ENCODE measurements around the gene GRB10.
"Not testable (repeated sequence)": the region's sequence is repeated elsewhere in the genome, so short reads cannot be mapped to it uniquely, and the experiment has no call there.

Gene GRB10

DNA sequence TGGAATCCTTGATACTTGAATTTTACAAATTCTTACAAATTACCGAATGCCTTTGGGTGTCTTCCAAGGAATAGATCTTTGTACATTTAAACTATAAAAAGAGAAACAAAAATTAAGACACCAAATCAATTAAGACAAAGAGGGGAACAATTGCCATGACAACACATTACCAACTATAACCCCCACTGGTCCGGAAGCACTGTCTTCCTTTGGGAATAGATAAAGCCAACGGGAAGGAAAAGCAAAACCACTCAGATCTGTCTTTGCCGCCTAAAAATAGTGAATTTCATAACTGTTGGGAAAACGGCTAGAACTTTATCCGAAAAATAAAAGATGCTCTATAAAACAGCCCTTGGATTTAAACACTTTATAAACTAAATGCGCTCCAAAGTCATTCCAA lies 37.4 kb downstream of the GRB10 start:
- no peak overlapping the region for H3K4me3 ChIP-seq (ENCODE audit: low read depth, low read length)

DNA sequence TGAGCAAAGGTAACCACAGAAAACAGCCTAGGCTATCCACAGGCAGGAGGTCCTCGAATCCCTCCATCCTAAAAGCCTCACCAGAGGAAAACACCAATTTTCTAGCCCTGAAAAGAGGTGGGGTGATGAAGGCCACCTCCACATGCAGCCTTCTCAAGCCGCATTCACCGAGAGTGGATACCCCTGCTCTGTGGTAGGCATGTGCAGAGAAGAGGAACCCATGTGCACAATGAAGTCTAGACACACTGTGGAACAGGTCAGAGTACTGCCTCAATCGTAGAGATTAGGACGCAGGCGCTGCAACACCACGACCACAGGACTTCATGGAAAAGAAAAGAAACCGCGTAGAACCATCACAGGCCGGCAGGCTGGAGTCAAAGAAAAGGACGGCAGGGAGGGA lies 38.8 kb downstream of the GRB10 start:
- H3K4me3 ChIP-seq (ENCODE audit: low read depth, low read length), result no peak overlapping the region

- no peak overlapping the region for H3K4me3 ChIP-seq (ENCODE audit: low read depth, low read length)
Measured at GRCh38 chr7:50743016-50743415, 39.7 kb downstream of the GRB10 start.

- no peak overlapping the region for H3K4me3 ChIP-seq (ENCODE audit: low read depth, low read length)
Measured at GRCh38 chr7:50742401-50742800, 40.3 kb downstream of the GRB10 start.

- no peak overlapping the region for H3K4me3 ChIP-seq (ENCODE audit: low read depth, low read length)
Measured at GRCh38 chr7:50739744-50740435, 42.8 kb downstream of the GRB10 start.

GRCh38 chr7:50738932-50739331 lies 43.8 kb downstream of the GRB10 start:
- no peak overlapping the region for H3K4me3 ChIP-seq (ENCODE audit: low read depth, low read length)

DNA sequence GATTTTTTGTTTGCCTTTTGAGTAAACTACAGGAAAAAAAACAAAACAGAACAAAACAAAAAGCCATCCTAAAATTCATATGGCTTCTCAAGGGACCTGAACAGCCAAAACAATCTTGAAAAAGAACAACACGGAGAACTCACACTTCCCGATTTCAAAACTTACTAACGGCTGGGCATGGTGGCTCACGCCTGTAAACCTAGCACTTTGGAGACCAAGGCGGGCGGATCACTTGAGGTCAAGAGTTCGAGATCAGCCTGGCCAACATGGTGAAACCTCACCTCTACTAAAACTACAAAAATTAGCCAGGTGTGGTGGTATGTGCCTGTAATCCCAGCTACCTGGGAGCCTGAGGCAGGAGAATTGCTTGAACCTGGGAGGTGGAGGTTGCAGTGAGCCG lies 46.9 kb downstream of the GRB10 start:
- H3K4me3 ChIP-seq (ENCODE audit: low read depth, low read length), result not testable (repeated sequence)

DNA sequence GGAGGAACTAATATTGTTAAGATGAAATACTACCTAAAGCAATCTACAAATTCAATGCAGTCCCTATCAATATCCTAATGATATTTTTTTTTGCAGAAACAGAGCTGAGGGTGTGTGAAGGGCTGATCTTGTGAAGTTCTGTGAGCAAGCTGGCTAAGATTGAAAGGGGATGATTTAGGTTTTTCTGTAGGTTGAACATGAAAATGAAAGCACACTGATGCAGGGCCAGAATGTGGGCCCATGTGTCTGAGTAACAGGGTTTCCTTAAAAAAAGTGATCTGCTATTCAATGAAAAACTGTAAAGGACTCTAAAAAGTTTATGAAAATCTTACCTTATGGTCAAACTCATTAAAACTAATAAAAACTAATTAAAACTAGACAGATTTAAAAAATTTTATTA lies 47.4 kb downstream of the GRB10 start:
- no peak overlapping the region for H3K4me3 ChIP-seq (ENCODE audit: low read depth, low read length)

GRCh38 chr7:50734246-50734645 lies 48.5 kb downstream of the GRB10 start:
- H3K4me3 ChIP-seq (ENCODE audit: low read depth, low read length), result no peak overlapping the region

DNA sequence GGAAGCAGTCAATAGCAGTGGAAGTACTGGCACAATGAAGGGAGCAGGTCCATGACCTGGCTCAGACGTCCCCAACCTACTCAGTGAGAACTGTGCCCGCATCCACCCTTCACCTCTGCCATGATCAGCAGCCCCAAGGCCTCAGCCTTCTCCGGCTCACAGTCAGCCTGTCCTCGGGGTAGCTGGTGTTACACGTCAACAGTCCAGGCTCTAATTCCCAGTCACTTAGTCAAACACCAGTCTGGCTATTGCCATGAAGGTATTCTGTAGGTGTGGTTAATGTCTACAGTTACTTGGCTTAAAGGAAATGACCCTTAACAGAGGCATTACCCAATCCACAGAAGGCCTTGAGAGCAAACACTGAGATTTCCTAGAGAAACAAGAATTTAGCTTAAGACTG lies 49.1 kb downstream of the GRB10 start:
- H3K4me3 ChIP-seq (ENCODE audit: low read depth, low read length), result no peak overlapping the region

- H3K4me3 ChIP-seq (ENCODE audit: low read depth, low read length), result no peak overlapping the region
Measured at GRCh38 chr7:50731703-50732582, 50.8 kb downstream of the GRB10 start.

- H3K4me3 ChIP-seq (ENCODE audit: low read depth, low read length), result no peak overlapping the region
Measured at GRCh38 chr7:50730446-50731400, 52.0 kb downstream of the GRB10 start.

DNA sequence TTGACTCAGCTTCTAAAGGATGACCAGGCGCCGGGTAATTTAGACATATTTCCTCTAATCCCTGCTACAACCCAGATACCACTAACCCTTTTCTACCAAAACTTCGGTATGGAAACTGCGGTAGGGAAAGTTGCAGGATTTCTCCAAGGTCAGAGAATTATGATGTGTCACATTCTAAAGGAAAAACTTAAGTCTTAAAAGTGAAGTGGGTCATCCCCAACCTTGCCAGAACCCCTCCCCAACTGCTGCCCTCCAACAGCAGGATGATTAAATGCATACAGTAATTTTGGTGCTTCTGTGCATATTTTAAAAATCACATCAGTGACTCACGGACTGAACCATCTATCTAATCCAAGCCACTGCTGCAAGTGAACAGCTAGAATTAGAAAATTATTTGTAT lies 52.7 kb downstream of the GRB10 start:
- H3K4me3 ChIP-seq (ENCODE audit: low read depth, low read length), result no peak overlapping the region

DNA sequence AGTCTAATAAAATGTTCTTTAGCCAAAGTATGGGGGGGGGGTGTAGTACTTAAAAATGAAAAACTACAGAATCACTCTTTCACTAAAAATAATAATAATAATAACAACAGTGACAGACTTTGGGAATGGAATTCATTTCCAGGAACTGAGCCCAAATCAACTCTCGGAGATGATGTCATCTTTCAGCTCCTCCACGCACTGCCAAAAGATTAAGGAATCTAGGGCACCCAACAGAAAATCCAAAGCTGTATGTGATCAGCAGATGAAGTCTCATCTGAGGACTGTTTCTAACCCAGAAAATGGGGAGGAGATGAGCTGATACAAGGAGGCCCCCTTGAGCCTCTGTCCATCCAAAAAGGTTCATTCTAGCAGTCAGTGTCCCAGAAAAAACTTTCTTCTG lies 54.5 kb downstream of the GRB10 start:
- H3K4me3 ChIP-seq (ENCODE audit: low read depth, low read length), result no peak overlapping the region

DNA sequence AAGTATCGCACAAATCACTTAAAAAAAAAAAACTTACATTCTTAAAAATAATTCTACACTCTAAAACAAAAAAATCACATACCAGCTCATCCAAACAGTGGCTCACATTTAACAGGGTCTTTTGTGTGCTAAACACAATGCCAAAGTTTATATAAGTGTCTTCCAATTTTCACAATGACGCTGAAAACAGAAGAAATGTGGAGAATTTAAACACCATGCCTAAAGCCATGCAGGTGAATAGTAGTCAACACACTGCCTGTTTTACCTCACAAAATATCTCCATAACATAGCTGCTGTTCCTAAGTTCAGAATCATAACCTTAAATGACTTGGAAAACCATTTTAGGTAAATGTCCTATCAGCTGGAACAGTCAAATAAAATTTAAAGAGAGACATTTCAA lies 55.0 kb downstream of the GRB10 start:
- no peak overlapping the region for H3K4me3 ChIP-seq (ENCODE audit: low read depth, low read length)

DNA sequence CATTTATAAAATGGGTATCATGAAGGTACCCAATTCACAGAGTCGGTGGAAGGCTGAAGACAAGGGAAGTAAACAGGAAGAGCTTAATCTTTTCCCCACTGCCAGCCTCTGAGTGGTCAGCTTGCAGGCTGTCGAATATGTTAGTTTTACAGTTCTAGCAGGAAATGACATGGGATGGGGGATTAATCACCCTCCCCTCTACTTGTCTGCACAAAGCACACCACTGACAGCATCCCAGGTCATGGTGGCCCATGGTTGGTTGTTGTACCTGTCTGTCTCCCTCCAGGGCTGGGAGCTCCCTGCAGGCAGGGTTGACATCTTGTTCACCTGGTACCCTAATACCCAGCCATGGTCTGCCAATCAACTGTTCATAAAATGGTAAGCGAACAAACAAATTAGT lies 55.6 kb downstream of the GRB10 start:
- no peak overlapping the region for H3K4me3 ChIP-seq (ENCODE audit: low read depth, low read length)

DNA sequence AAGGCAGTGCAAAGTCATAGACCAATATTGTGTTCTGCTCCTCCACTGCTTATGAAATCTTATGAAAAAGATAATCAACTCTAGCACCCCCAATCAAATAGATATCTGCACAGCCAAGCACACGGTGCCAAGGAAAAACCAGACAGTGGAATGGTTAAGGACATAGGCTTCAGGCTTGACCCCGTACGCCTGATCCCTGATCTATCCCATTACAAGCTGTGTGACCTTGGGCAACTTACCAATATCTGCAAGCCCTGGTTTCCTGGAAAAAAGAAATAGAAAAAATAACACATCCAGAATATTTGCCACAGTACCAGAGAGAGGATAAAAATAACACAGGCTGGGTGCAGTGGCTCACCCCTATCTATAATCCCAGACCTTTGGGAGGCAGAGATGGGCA lies 56.9 kb downstream of the GRB10 start:
- no peak overlapping the region for H3K4me3 ChIP-seq (ENCODE audit: low read depth, low read length)

DNA sequence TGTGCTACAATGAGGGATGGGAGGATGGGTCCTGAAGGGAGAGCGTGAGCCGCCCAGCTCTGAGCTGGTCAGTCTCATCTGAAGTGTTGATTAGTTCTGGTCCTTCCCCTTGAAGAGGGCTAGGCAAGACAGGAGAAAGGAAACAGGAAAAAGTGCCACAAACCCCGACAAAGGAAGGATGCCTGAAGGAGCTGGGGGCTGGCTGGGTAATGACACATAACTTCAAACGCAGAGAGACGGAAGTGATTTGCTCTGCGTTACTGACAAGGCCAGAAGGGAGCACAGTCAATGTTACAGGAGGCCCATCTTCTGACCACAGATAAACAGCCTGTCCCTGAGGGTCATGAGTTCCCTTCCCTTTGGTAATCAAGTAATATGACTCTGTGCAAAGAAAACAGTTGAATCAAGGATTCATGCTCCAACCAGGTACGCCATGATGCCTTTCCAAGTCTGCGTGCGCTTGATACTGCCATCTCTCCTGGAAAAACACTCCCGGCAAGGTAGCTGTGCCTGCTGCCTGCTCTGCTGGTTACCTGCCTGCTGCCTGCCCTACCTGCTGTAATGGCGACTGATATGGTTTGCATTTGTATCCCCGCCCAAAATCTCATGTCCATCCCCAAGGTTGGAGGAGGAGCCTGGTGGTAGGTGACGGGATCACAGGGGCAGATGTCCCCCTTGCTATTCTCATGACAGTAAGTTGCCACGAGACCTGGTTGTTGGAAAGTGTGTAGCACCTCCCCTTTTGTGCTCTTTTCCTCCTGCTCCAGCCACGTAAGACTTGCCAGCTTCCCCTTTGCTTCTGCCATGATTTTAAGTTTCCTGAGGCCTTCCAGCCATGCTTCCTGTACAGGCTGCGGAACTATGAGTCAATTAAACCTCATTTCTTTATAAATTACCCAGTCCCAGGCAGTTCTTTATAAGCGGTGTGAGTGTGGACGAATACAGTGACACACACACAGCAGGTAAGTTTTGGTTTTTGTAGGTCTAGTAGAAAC lies 57.9 kb downstream of the GRB10 start:
- H3K4me3 ChIP-seq (ENCODE audit: low read depth, low read length), result no peak overlapping the region

DNA sequence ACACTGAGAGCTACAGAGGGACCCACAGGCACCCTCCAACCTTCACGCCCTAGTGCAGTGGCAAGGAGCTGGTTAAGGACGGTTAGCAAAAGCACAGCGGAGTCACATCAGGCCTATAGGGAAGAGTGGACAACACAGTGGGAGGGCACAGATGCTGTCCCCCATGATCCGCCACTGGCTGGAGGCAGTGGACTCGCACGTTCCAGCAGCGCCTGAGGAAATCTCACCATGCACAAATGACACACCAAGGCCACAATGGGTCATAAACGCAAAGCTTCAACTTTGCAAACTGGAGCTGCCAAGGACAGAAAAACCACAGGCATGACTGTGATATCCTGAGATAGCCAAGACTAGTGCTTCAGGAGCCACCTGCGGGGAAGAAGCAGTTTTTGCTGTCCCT lies 58.8 kb downstream of the GRB10 start:
- no peak overlapping the region for H3K4me3 ChIP-seq (ENCODE audit: low read depth, low read length)

DNA sequence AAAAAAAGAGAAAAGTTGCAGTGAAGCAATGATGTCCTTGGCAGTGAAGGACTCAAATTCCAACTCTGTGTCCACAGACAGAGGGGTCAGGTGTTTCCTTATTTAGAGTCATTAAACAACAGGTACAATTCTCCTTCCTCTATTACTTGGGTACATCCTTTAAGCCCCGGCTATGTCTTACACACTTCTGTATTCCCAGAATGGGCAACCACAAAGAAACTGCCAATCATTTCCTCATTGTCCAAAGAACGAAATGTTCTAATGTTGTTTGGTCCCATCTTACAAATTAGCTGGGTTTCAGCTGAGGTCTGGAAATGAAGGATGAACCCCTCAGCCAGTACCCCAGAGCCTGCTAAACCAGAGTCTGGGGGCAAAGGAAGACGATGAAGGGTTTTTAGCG lies 59.5 kb downstream of the GRB10 start:
- no peak overlapping the region for H3K4me3 ChIP-seq (ENCODE audit: low read depth, low read length)

Measured in iPS-11a (cell line).